Kidney (tissue), 14 donors: Measurements from ENCODE around the gene SMCO3. TPM values are rescaled to one million over a fixed set of nuclear protein-coding genes. Genes with fewer than 3 reads are reported as not detected.
A peak's percentile ranks its signal among the peaks of the same experiment; 100 is the strongest.

ENCODE experiments used
- DNase-seq, 5 donors: peaks; one replicate each; pipeline ENCODE4 v3.0.0-alpha.2; 2013 to 2020
- FAIRE-seq: peaks from 2 replicates; lab custom pipeline; 2012; peaks lifted over from hg19 to GRCh38; lab: Jason Lieb, UNC
- H3K27ac ChIP-seq, 2 donors: one replicate each; pipeline ENCODE4 v1.7.0; 2013; ENCODE audit warnings: low read depth in 2 of 2, low read length in 2 of 2, inconsistent platforms in 1 of 2
- H3K27me3 ChIP-seq: one replicate; pipeline ENCODE4 v1.7.1; 2013; ENCODE audit warnings: low read length, inconsistent platforms; ENCODE audit not compliant: control insufficient read depth, insufficient read depth
- H3K36me3 ChIP-seq, 3 donors: one replicate each; pipeline versions ENCODE4 v1.7.0 to v1.7.1; 2013; ENCODE audit warnings: low read length in 3 of 3, control low read depth in 1 of 3, inconsistent platforms in 1 of 3; ENCODE audit not compliant: insufficient read depth in 3 of 3, control insufficient read depth in 2 of 3
- H3K4me1 ChIP-seq, 3 donors: one replicate each; pipeline versions ENCODE4 v1.7.0 to v1.7.1; 2013; ENCODE audit warnings: low read length in 3 of 3, inconsistent platforms in 1 of 3, low read depth in 1 of 3; ENCODE audit not compliant: control insufficient read depth in 2 of 3, insufficient read depth in 2 of 3
- H3K4me3 ChIP-seq, 3 donors: one replicate each; pipeline versions ENCODE4 v1.7.0 to v1.8.1; 2013; ENCODE audit warnings: low read length in 3 of 3, control low read depth in 1 of 3, inconsistent platforms in 1 of 3
- H3K9ac ChIP-seq, 3 donors: one replicate each; pipeline versions ENCODE4 v1.7.0 to v1.7.1; 2013; ENCODE audit warnings: low read length in 3 of 3, control low read depth in 1 of 3, inconsistent platforms in 1 of 3
- H3K9me3 ChIP-seq, 3 donors: one replicate each; pipeline versions ENCODE4 v1.7.0 to v1.7.1; 2013; ENCODE audit warnings: low read length in 3 of 3, control low read depth in 1 of 3, inconsistent platforms in 1 of 3; ENCODE audit not compliant: control insufficient read depth in 2 of 3, insufficient read depth in 1 of 3
- CTCF ChIP-seq: IDR thresholded peaks from 3 replicates; pipeline ENCODE4 v1.5.1; 2012; ENCODE audit warnings: mild to moderate bottlenecking, moderate library complexity, borderline replicate concordance; ENCODE audit not compliant: insufficient read depth; ENCODE audit errors: extremely low read depth
- intact Hi-C: fragments of 100-400 bp; cut with DNase I; formaldehyde crosslinking; loops from one replicate; pipeline ENCODE4 v1.11.1; 2022
- polyA plus RNA-seq: library from polyadenylated mRNA; stranded (reverse); fragments of 350-450 nt; fragmentation: Illumina TruSeq; extraction: RNeasy Lipid Tissue Mini Kit (QIAGEN cat#74804); gene quantifications from one replicate; pipeline ENCODE4 v1.2.3, GENCODE V29; 2014; ENCODE audit warnings: low read depth, low replicate concordance; ENCODE audit not compliant: insufficient read depth
- total RNA-seq: library from RNA; stranded (reverse); fragmentation: NEBNext Ultra II Directional; extraction: Animal tissue kit (Norgen Biotek cat#: 25700); gene quantifications from one replicate; pipeline ENCODE4 v1.2.1, GENCODE V29; 2021
- donor health status: control.
- donor health status: control.
- donor health status: control.
- donor health status: control.
- donor health status: control.
- donor health status: DM: yes; HTN: yes; CAD: no.
- donor health status: Normal renal cell carcinoma (clear cell type).

SMCO3 gene
- total and polyA plus RNA-seq, 2 donors from 2014 or later, result 0.76 to 10.9 TPM

DNA sequence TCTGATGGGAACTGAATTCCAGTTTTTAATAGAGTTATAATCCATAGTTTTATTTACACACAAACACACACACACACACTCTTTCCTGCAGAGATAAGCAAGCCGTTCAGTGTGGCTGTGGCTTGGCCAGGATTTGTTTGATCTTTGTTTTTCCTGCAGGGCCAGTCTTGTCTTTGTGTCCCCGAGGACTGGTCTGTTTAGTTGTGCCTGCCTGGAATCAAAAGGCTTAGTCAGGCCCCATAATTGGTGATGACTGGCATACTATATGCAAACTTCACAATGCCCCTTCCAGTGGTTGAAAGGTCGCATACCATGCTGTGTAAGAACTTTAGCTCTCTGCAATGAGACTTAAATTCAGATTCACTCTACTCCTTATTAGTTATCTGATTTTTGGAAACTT is 36.7 kb downstream of the SMCO3 start:
- no peaks in the 10 kb centered on the region for H3K9me3 ChIP-seq
- intact Hi-C loops, result no loop called here
- H3K4me3 ChIP-seq, result no peak overlapping the region
- no peak for DNase-seq
- no peak overlapping the region for H3K9ac ChIP-seq
- no peak overlapping the region for H3K27ac ChIP-seq
- peaks cover 0 to 4% (median 3%) of the 10 kb centered on the region in 3 donors for H3K4me1 ChIP-seq
- FAIRE-seq, result no peak
- no peak for TF ChIP-seq CTCF
- H3K27me3 ChIP-seq, result no peaks in the 10 kb centered on the region
- no peaks in the 10 kb centered on the region for H3K36me3 ChIP-seq

GRCh38 chr12:14776236-14776961 is 37.6 kb downstream of the SMCO3 start:
- FAIRE-seq, result no peak
- intact Hi-C loops, result no loop called here
- Histone ChIP-seq H3K9ac (peak overlapping the region in 1 of 3 donors; percentile 5), H3K4me1 (peaks cover 3 to 6% (median 3%) of the 10 kb centered on the region in 3 donors), H3K27me3 (no peaks in the 10 kb centered on the region), H3K9me3 (no peaks in the 10 kb centered on the region), H3K27ac (no peak overlapping the region), H3K4me3 (no peak overlapping the region), H3K36me3 (no peaks in the 10 kb centered on the region)
- no peak for TF ChIP-seq CTCF
- peak in 1 of 5 donors; percentile 39 for DNase-seq

DNA sequence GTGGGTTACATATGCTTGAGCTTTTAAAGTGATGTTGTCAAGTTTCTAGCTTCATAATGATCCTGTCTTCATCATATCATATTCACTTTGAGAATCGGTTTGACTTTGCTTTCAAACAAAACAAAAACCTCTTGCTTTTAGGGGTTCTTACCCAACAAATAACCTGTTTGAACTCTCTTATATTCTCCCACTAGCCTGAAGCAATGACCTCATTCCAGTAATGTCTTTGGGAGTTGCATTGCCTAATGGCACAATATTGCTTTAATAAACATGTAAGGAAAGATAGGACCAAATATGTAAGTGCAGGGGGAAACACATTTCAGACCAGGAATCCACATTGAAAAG is 38.4 kb downstream of the SMCO3 start:
- no peaks in the 10 kb centered on the region for H3K36me3 ChIP-seq
- peaks cover 3 to 6% (median 3%) of the 10 kb centered on the region in 3 donors for H3K4me1 ChIP-seq
- peak overlapping the region in 2 of 3 donors; percentile 74 to 92 for H3K9ac ChIP-seq
- no peak for FAIRE-seq
- no peaks in the 10 kb centered on the region for H3K9me3 ChIP-seq
- peak overlapping the region; percentile 95 to 96 for H3K27ac ChIP-seq
- H3K27me3 ChIP-seq, result no peaks in the 10 kb centered on the region
- no peak for TF ChIP-seq CTCF
- peak in 1 of 5 donors; percentile 31 for DNase-seq
- intact Hi-C loops, result no loop called here
- peak overlapping the region; percentile 66 to 81 (median 77) for H3K4me3 ChIP-seq
